Activated CD8-positive, alpha-beta T cell treated with anti-CD3 and anti-CD28 coated beads, Interleukin-2, amount 10 ng/mL, durations not matched to agents 7 days and 5 days (primary cell): ENCODE data around the gene ZNF624. TPM values are rescaled to one million over a fixed set of nuclear protein-coding genes. Genes with fewer than 3 reads are reported as not detected.
A peak's percentile ranks its signal among the peaks of the same experiment; 100 is the strongest.

Experiments used
- ATAC-seq: fragments of 150-1000 bp; cut with Tn5 transposase; one replicate; pipeline ENCODE4 v1.10.0; 2021; ENCODE audit warnings: moderate library complexity
- CTCF ChIA-PET: fragments of 350-600 bp; sonication (Branson Sonifier 250); formaldehyde crosslinking; loops from one replicate; lab custom pipeline; 2021; ENCODE audit warnings: antibody characterized with exemption; lab: Charles Lee
- POLR2A ChIA-PET: fragments of 350-600 bp; sonication (Branson Sonifier 250); formaldehyde crosslinking; loops from one replicate; lab custom pipeline; 2021; ENCODE audit warnings: antibody characterized with exemption; lab: Charles Lee
- DNase-seq: peaks from one replicate; pipeline ENCODE4 v3.0.0-alpha.2; 2020
- H3K27ac Mint-ChIP-seq: one replicate; pipeline ENCODE4 v1.8.0; 2021; ENCODE audit warnings: mild to moderate bottlenecking, mixed read lengths
- H3K27me3 Mint-ChIP-seq: one replicate; pipeline ENCODE4 v1.8.0; 2021; ENCODE audit warnings: low read depth, mixed read lengths
- H3K36me3 Mint-ChIP-seq: one replicate; pipeline ENCODE4 v1.8.0; 2021; ENCODE audit warnings: low read depth, mixed read lengths
- H3K4me1 Mint-ChIP-seq: one replicate; pipeline ENCODE4 v1.8.0; 2021; ENCODE audit warnings: low read depth, mixed read lengths
- H3K4me3 Mint-ChIP-seq: one replicate; pipeline ENCODE4 v1.8.0; 2021; ENCODE audit warnings: mild to moderate bottlenecking, mixed read lengths
- H3K9me3 Mint-ChIP-seq: one replicate; pipeline ENCODE4 v1.8.0; 2022; ENCODE audit warnings: mixed read lengths; ENCODE audit not compliant: insufficient read depth
- total RNA-seq, 2 experiments: library from RNA; stranded (reverse); gene quantifications; one replicate each; pipeline ENCODE4 v1.2.3, GENCODE V29; 2021

Gene ZNF624
- total RNA-seq, 2 experiments from 2014 or later = 4.1 to 4.5 TPM

GRCh38 chr17:16585796-16586195 lies 67.9 kb downstream of the ZNF624 start:
- H3K27me3 Mint-ChIP-seq = peaks cover 39% of the 10 kb centered on the region
- ChIA-PET POLR2A (interaction anchor here (1.5 kb wide), 1 partner anchor 50 kb away, joined by 6 read pairs; no protein-coding TSS in a partner anchor), CTCF (interaction anchor here (1.3 to 6.0 kb wide), 4 partner anchors 9 to 49 kb away, joined by 3 to 48 read pairs (median 6); no protein-coding TSS in a partner anchor)
- ATAC-seq (no peak), DNase-seq (no peak)
- no peak overlapping the region for H3K27ac Mint-ChIP-seq
- no peaks in the 10 kb centered on the region for H3K9me3 Mint-ChIP-seq
- no peaks in the 10 kb centered on the region for H3K36me3 Mint-ChIP-seq
- H3K4me1 Mint-ChIP-seq = peaks cover 27% of the 10 kb centered on the region
- no peak overlapping the region for H3K4me3 Mint-ChIP-seq

DNA sequence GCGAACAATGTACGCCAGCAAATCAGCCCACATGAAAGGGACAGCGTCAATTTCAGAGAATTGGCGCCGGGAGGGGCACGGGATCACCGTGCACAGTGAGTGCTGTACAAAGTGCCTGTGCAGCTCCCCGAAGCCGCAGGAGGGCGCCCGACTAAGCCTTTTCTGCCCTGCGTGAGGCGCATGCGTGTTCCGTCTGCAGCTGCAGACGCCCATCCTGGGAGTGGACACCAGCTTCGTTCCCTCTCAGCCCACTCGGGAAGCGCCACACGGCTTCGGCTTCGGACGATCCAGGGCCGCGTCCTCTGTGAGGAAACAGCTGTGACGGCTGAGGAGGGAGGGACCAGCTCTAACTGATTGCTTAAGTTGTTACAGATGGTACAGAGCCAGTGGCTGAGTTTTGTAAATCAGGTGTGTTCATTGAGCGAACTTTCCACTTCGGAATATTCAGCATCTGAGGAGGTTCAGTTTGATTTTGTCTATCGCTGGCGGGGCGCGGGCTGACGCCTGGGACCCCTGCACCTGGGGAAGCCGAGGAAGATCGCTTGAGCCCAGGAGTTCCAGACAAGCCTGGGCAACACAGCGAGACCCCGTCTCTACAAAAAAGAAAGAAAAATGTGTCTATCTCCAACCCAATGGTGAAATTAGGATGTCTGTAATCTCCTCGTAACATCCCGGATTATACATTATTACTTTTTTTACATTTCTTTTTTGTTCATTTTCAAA lies 69.2 kb downstream of the ZNF624 start:
- peak overlapping the region; percentile 32 for H3K27ac Mint-ChIP-seq

GRCh38 chr17:16583781-16584180 lies 69.9 kb downstream of the ZNF624 start:
- ATAC-seq (peak; percentile 8), DNase-seq (no peak)
- Mint-ChIP-seq H3K27ac (peak overlapping the region; percentile 3), H3K9me3 (peaks cover 4% of the 10 kb centered on the region), H3K4me1 (peaks cover 20% of the 10 kb centered on the region), H3K27me3 (peaks cover 46% of the 10 kb centered on the region), H3K36me3 (no peaks in the 10 kb centered on the region), H3K4me3 (peak overlapping the region; percentile 77)
- CTCF ChIA-PET = interaction anchor here (0.7 to 6.0 kb wide), 16 partner anchors 9 to 106 kb away, joined by 3 to 48 read pairs (median 4); partner anchors contain the start of genes CCDC144A, LRRC75A, ZNF287 and ZNF624
- POLR2A ChIA-PET = interaction anchor here (1.1 to 1.2 kb wide), 2 partner anchors 143 to 203 kb away, joined by 3 to 5 read pairs; partner anchors contain the start of gene UBB

More for the DNA sequence above, 69.2 kb downstream of the ZNF624 start:
- POLR2A ChIA-PET = interaction anchor here (1.1 to 1.2 kb wide), 2 partner anchors 144 to 204 kb away, joined by 3 to 5 read pairs; partner anchors contain the start of gene UBB
- Mint-ChIP-seq H3K4me1 (peaks cover 23% of the 10 kb centered on the region), H3K9me3 (peaks cover 4% of the 10 kb centered on the region), H3K27me3 (peaks cover 44% of the 10 kb centered on the region), H3K36me3 (no peaks in the 10 kb centered on the region), H3K4me3 (peak overlapping the region; percentile 77)
- DNase-seq = peak; percentile 94
- CTCF ChIA-PET = interaction anchor here (0.7 to 6.0 kb wide), 17 partner anchors 9 to 106 kb away, joined by 3 to 48 read pairs (median 4); partner anchors contain the start of genes CCDC144A, LRRC75A, ZNF287 and ZNF624
- ATAC-seq = peak; percentile 95

DNA sequence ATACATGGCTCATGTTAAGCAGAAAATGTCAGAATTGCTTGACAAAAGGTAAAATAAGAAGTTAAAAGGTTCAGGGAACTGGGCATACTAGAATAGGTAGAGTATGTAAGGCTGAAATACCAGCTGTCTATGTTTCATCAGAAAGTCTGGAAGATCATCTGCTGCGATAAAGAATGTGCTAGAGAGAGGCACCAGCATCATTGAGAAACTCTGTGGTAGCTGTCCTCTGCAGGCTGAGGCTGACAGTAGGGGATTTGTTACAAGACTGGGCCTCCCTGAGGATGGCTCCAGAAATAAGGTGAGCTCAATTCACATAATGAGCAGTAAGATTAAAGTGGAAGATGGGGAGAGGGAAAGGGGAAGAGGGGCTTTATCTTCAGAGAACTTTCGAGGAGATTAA lies 80.2 kb downstream of the ZNF624 start:
- H3K4me1 Mint-ChIP-seq = peaks cover 8% of the 10 kb centered on the region
- ChIA-PET POLR2A (no interaction called here), CTCF (interaction anchor here (1.8 kb wide), 1 partner anchor 11 kb away, joined by 6 read pairs; no protein-coding TSS in a partner anchor)
- no peaks in the 10 kb centered on the region for H3K36me3 Mint-ChIP-seq
- DNase-seq = no peak
- H3K27ac Mint-ChIP-seq = no peak overlapping the region
- H3K9me3 Mint-ChIP-seq = no peaks in the 10 kb centered on the region
- peaks cover 12% of the 10 kb centered on the region for H3K27me3 Mint-ChIP-seq
- no peak overlapping the region for H3K4me3 Mint-ChIP-seq
- ATAC-seq = no peak

Other genes with a start within 250 kb of the ZNF624 start
- gene TRPV2, start 238.3 kb downstream of the ZNF624 start, total RNA-seq = 100 to 1,000 TPM; 124 to 134 TPM
- gene LRRC75A, start 161.7 kb downstream of the ZNF624 start, total RNA-seq = 1 to 10 TPM; 3.6 to 5.7 TPM
- 1 to 10 TPM; 5.7 to 5.9 TPM for gene ZNF287, start 84.6 kb downstream of the ZNF624 start, total RNA-seq
- under 1 TPM; 0.47 to 0.97 TPM for gene CCDC144A, start 36.4 kb upstream of the ZNF624 start, total RNA-seq